Esophagus squamous epithelium (tissue), 5 donors: ENCODE results near the gene CCR5. TPM values are rescaled to one million over a fixed set of nuclear protein-coding genes. Genes with fewer than 3 reads are reported as not detected.

Experiments used
- DNase-seq: peaks from one replicate; lab custom pipeline; 2025; lab: John Stamatoyannopoulos, UW
- H3K27ac ChIP-seq, 4 donors: fragments of 200-600 bp; sonication (generic); one replicate each; pipeline ENCODE4 v1.5.1; 2016 to 2019; ENCODE audit warnings: mild to moderate bottlenecking in 1 of 4
- H3K27me3 ChIP-seq, 4 donors: fragments of 200-600 bp; sonication (generic); 1 replicate in 3 of 4; 2 replicates in 1 of 4; pipeline versions ENCODE4 v1.5.1 to v1.6.0; 2017 to 2021; ENCODE audit warnings: antibody characterized with exemption in 1 of 4
- H3K36me3 ChIP-seq, 3 donors: fragments of 200-600 bp; sonication (generic); one replicate each; pipeline ENCODE4 v1.5.1; 2016 to 2019
- H3K4me1 ChIP-seq, 3 donors: fragments of 200-600 bp; sonication (generic); one replicate each; pipeline ENCODE4 v1.5.1; 2017 to 2019
- H3K4me3 ChIP-seq, 4 donors: fragments of 200-600 bp; sonication (generic); 1 replicate in 3 of 4; 2 replicates in 1 of 4; pipeline ENCODE4 v1.5.1; 2016 to 2019; ENCODE audit warnings: mild to moderate bottlenecking in 2 of 4, moderate library complexity in 1 of 4
- H3K9me3 ChIP-seq, 3 donors: fragments of 200-600 bp; sonication (generic); one replicate each; pipeline ENCODE4 v1.5.1; 2016 to 2019
- CTCF ChIP-seq, 6 experiments: fragments of 450-650 bp in 4 of 6; fragments of 200-600 bp in 2 of 6; sonication (generic) in 2 of 6; IDR thresholded peaks; one replicate each; pipeline ENCODE4 v1.5.1; 2016 to 2019; ENCODE audit warnings: antibody characterized with exemption in 6 of 6, mild to moderate bottlenecking in 4 of 6, moderate library complexity in 4 of 6
- POLR2A ChIP-seq, 4 donors: fragments of 450-650 bp; IDR thresholded peaks; one replicate each; pipeline ENCODE4 v1.6.1; 2017; ENCODE audit warnings: antibody characterized with exemption in 4 of 4, mild to moderate bottlenecking in 4 of 4, moderate library complexity in 3 of 4
- WGBS, 2 donors: methylation state at CpG; one replicate each; pipeline ENCODE4 v1.1.5; 2018; 5-methylcytosine and 5-hydroxymethylcytosine counted together
- intact Hi-C: fragments of 100-400 bp; cut with DNase I; formaldehyde crosslinking; loops from one replicate; pipeline ENCODE4 v1.15.0; 2022
- total RNA-seq, 4 donors: library from RNA; depleted of rRNA; stranded (reverse); fragments of >200 nt; gene quantifications; one replicate each; pipeline ENCODE4 v1.1.0, GENCODE V29; 2016
- donor health status: DM: yes; HTN: yes; CAD: no.

The CCR5 gene
- total RNA-seq, 4 donors from 2014 or later, result 0.61 to 2.5 (median 0.93) TPM

DNA sequence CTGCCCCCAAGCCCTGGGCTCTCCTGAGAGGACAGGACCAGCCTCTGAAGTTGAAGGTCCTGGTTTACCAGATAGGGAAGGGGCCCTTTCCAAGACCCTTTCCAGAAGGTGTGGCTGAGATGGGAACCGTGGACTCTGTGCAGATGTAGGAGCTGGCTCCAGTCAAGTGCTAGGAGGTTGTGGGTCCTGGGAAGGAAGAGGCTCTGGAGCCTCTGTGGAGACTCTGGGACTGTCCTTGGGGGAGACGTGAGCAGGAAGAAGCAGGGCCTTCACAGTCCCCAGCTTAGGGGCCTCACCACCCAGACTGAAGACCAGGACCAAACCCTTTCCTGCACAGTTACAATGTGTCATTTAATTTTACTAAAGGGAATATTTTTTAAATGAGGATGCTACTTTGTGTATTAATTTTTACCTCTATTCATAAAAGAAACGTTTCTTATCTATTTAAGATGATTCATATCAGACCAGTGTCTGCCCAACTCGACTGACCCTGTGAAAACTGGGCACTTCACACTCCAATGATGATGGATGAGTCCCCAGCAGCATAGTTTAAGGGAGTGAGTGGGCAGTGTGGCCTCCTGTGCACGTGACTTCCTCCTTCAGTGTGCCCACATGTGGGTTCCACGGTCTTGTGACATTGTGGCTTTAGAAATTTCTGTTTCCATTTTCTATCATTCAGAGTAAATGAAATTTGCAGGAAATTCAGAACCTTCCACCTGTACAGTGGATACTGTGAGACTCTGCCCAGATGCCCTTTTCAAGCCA lies 25.2 kb downstream of the CCR5 start:
- intact Hi-C loops, result no loop called here
- H3K4me1 ChIP-seq, result no peaks in the 10 kb centered on the region
- no peaks in the 10 kb centered on the region for H3K36me3 ChIP-seq
- TF ChIP-seq POLR2A (IDR thresholded peaks at IDR 0.05), result no peak
- TF ChIP-seq CTCF (IDR thresholded peaks at IDR 0.05), result no peak
- WGBS, 2 donors, result 59 to 64% methylated on average over 5 to 6 of the region's 6 CpGs
- no peak for DNase-seq
- H3K4me3 ChIP-seq, result no peak overlapping the region
- no peak overlapping the region for H3K27ac ChIP-seq
- H3K9me3 ChIP-seq, result no peaks in the 10 kb centered on the region
- no peaks in the 10 kb centered on the region for H3K27me3 ChIP-seq

GRCh38 chr3:46397111-46397510 lies 26.4 kb downstream of the CCR5 start:
- intact Hi-C loops, result no loop called here

DNA sequence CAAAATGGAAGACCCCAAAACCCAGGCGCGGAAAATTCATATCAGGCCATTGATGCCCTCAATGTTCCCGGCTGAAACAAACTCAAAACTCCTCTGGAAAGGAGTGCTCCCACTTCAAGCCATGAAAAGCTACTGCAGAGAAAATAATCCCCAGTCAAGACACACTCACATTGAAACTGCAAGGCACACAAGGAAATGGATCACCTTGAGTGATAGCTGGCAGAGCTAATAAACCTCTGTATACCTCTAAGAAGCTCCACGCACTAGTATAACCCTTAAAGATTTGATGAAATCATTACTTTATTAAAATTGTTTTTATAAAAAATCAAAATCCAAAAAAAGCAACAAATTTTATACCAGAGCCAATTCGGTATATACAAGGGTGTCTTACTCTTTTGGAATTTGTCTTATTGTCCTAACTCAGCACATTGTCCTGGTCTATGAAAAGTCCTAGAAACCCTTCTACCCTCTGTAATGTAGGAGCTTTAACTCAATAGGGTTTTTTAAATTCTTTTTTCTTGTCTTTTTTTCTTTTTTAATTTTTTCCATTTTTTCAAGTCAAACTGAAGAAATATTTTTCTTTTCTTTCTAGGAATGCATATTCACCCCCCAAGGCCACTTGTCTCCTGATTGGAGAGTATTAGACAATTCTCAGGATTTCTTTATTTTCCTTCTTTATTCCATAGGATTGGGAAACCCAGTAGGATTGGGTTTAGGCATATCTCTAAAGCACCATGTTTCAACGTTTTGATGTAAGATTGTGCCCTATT lies 27.6 kb downstream of the CCR5 start:
- no peaks in the 10 kb centered on the region for H3K4me1 ChIP-seq
- DNase-seq, result no peak
- intact Hi-C loops, result no loop called here
- TF ChIP-seq CTCF (IDR thresholded peaks at IDR 0.05) (no peak), POLR2A (IDR thresholded peaks at IDR 0.05) (no peak)
- peaks cover 0 to under 1% (median 0%) of the 10 kb centered on the region in 4 donors for H3K27me3 ChIP-seq
- WGBS, 2 donors, result 80 to 89% methylated on average over 6 of the region's 6 CpGs
- H3K36me3 ChIP-seq, result no peaks in the 10 kb centered on the region
- no peaks in the 10 kb centered on the region for H3K9me3 ChIP-seq
- H3K27ac ChIP-seq, result no peak overlapping the region
- no peak overlapping the region for H3K4me3 ChIP-seq

More at GRCh38 chr3:46397111-46397510, 26.4 kb downstream of the CCR5 start:
- Histone ChIP-seq H3K4me3 (no peak overlapping the region), H3K9me3 (no peaks in the 10 kb centered on the region), H3K27ac (no peak overlapping the region), H3K4me1 (no peaks in the 10 kb centered on the region), H3K36me3 (no peaks in the 10 kb centered on the region), H3K27me3 (no peaks in the 10 kb centered on the region)
- 75% methylated on average over 5 to 7 of the region's 7 CpGs for WGBS, 2 donors
- TF ChIP-seq POLR2A (IDR thresholded peaks at IDR 0.05) (no peak), CTCF (IDR thresholded peaks at IDR 0.05) (no peak)
- DNase-seq, result no peak

GRCh38 chr3:46399098-46399497 lies 28.4 kb downstream of the CCR5 start:
- Histone ChIP-seq H3K9me3 (no peaks in the 10 kb centered on the region), H3K36me3 (no peaks in the 10 kb centered on the region), H3K27me3 (peaks cover 0 to 4% (median 0%) of the 10 kb centered on the region in 4 donors), H3K4me1 (no peaks in the 10 kb centered on the region), H3K4me3 (no peak overlapping the region), H3K27ac (no peak overlapping the region)
- TF ChIP-seq CTCF (IDR thresholded peaks at IDR 0.05), result no peak
- 40 to 80% methylated on average over 1 to 2 of the region's 2 CpGs for WGBS, 2 donors
- DNase-seq, result no peak
- intact Hi-C loops, result no loop called here

DNA sequence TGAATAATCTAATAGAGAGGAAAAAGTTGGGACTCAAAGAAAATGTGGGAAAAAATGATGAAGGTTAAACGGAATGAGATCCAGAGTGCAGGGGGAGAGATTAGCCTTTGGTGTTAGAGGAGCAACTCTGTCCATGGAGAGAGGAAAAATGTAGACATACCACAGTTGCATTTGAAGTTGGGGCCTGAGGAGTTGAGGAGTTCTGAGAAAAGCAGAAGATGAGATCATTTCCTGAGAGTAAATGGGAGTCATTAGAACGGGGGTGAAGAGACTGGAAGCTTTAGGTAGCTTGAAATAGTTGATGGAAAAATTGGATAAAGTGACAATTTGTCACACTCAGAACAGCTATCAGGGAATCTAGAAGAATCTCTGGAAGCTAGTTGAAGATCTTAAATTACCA lies 28.8 kb downstream of the CCR5 start:
- no peak for DNase-seq
- H3K27ac ChIP-seq, result no peak overlapping the region
- no peaks in the 10 kb centered on the region for H3K9me3 ChIP-seq
- peaks cover 0 to 3% (median 0%) of the 10 kb centered on the region in 3 donors for H3K4me1 ChIP-seq
- WGBS, 2 donors, result 45 to 78% methylated on average over 2 of the region's 2 CpGs
- TF ChIP-seq POLR2A (IDR thresholded peaks at IDR 0.05) (no peak), CTCF (IDR thresholded peaks at IDR 0.05) (no peak)
- intact Hi-C loops, result no loop called here
- no peaks in the 10 kb centered on the region for H3K36me3 ChIP-seq
- peaks cover 0 to 4% (median 0%) of the 10 kb centered on the region in 4 donors for H3K27me3 ChIP-seq
- no peak overlapping the region for H3K4me3 ChIP-seq
